H9 (cell line): ENCODE results near the gene CTNS. TPM values are rescaled to one million over a fixed set of nuclear protein-coding genes. Genes with fewer than 3 reads are reported as not detected.

Source experiments
- DNase-seq: peaks from one replicate; pipeline ENCODE4 v3.0.0-alpha.2; 2017
- H2AFZ ChIP-seq: one replicate; pipeline ENCODE4 v1.6.1; 2013; ENCODE audit warnings: mild to moderate bottlenecking, low read length, control low read depth, moderate library complexity
- H2AK5ac ChIP-seq: 2 replicates; pipeline ENCODE4 v1.6.1; 2013; ENCODE audit warnings: low read length, control low read depth, mixed read lengths; ENCODE audit not compliant: insufficient read length
- H2BK120ac ChIP-seq: one replicate; pipeline ENCODE4 v1.6.1; 2013; ENCODE audit warnings: low read depth, mild to moderate bottlenecking, low read length, control low read depth, inconsistent platforms; ENCODE audit not compliant: poor library complexity, severe bottlenecking
- H2BK12ac ChIP-seq: 2 replicates; pipeline ENCODE4 v1.6.1; 2013; ENCODE audit warnings: low read length, control low read depth, mixed read lengths, low read depth; ENCODE audit not compliant: insufficient read length
- H2BK15ac ChIP-seq: 2 replicates; pipeline ENCODE4 v1.6.1; 2013; ENCODE audit warnings: low read depth, low read length, control low read depth
- H2BK20ac ChIP-seq: one replicate; pipeline ENCODE4 v1.6.1; 2013; ENCODE audit warnings: low read depth, mild to moderate bottlenecking, low read length, control low read depth, inconsistent platforms; ENCODE audit not compliant: poor library complexity, severe bottlenecking
- H2BK5ac ChIP-seq: 2 replicates; pipeline ENCODE4 v1.6.1; 2013; ENCODE audit warnings: low read length, control low read depth, mixed read lengths; ENCODE audit not compliant: insufficient read length
- H3K14ac ChIP-seq: 2 replicates; pipeline ENCODE4 v1.6.1; 2013; ENCODE audit warnings: low read length, control low read depth; ENCODE audit not compliant: insufficient read depth
- H3K18ac ChIP-seq: 2 replicates; pipeline ENCODE4 v1.6.1; 2013; ENCODE audit warnings: low read depth, mild to moderate bottlenecking, mixed read lengths, low read length, control low read depth; ENCODE audit not compliant: insufficient read length
- H3K23ac ChIP-seq: 2 replicates; pipeline ENCODE4 v1.6.1; 2013; ENCODE audit warnings: low read length, control low read depth, mixed read lengths, low read depth; ENCODE audit not compliant: insufficient read length
- H3K23me2 ChIP-seq: 2 replicates; pipeline ENCODE4 v1.6.1; 2013; ENCODE audit warnings: low read depth, mild to moderate bottlenecking, mixed read lengths, low read length, control low read depth; ENCODE audit not compliant: insufficient read length, poor library complexity, severe bottlenecking
- H3K27ac ChIP-seq: 2 replicates; pipeline ENCODE4 v1.5.1; 2013; ENCODE audit warnings: low read length, control low read depth, mixed read lengths, low read depth; ENCODE audit not compliant: insufficient read length
- H3K27me3 ChIP-seq: 2 replicates; pipeline ENCODE4 v1.6.1; 2013; ENCODE audit warnings: low read length, control low read depth, inconsistent platforms; ENCODE audit not compliant: insufficient read depth
- H3K4ac ChIP-seq: 2 replicates; pipeline ENCODE4 v1.6.1; 2013; ENCODE audit warnings: low read depth, mild to moderate bottlenecking, control low read depth, inconsistent platforms, low read length, moderate library complexity
- H3K4me1 ChIP-seq: 2 replicates; pipeline ENCODE4 v1.6.1; 2013; ENCODE audit warnings: low read length, control low read depth, inconsistent platforms; ENCODE audit not compliant: insufficient read depth
- H3K4me2 ChIP-seq: 2 replicates; pipeline ENCODE4 v1.6.1; 2013; ENCODE audit warnings: low read length, control low read depth, mixed read lengths; ENCODE audit not compliant: insufficient read length, insufficient read depth
- H3K56ac ChIP-seq: 2 replicates; pipeline ENCODE4 v1.6.1; 2013; ENCODE audit warnings: low read depth, mild to moderate bottlenecking, mixed read lengths, low read length, control low read depth; ENCODE audit not compliant: insufficient read length
- H3K79me1 ChIP-seq: 2 replicates; pipeline ENCODE4 v1.6.1; 2013; ENCODE audit warnings: low read depth, mild to moderate bottlenecking, moderate library complexity, low read length, control low read depth, inconsistent platforms; ENCODE audit not compliant: insufficient read depth, poor library complexity, severe bottlenecking
- H3K79me2 ChIP-seq: 2 replicates; pipeline ENCODE4 v1.6.1; 2013; ENCODE audit warnings: low read length, control low read depth, inconsistent platforms; ENCODE audit not compliant: insufficient read depth
- H3K9ac ChIP-seq: 2 replicates; pipeline ENCODE4 v1.6.1; 2013; ENCODE audit warnings: low read length, control low read depth, mixed read lengths; ENCODE audit not compliant: insufficient read length; ENCODE audit errors: extremely low read depth
- H3K9me3 ChIP-seq: one replicate; pipeline ENCODE4 v1.6.1; 2013; ENCODE audit warnings: low read depth, low read length, inconsistent platforms; ENCODE audit not compliant: control insufficient read depth
- H3T11ph ChIP-seq: one replicate; pipeline ENCODE4 v1.6.1; 2013; ENCODE audit warnings: mild to moderate bottlenecking, low read length, control low read depth, inconsistent platforms
- H4K20me1 ChIP-seq: one replicate; pipeline ENCODE4 v1.6.1; 2013; ENCODE audit not compliant: control insufficient read depth, insufficient read length, insufficient read depth
- H4K5ac ChIP-seq: 2 replicates; pipeline ENCODE4 v1.6.1; 2013; ENCODE audit warnings: low read depth, mild to moderate bottlenecking, mixed read lengths, low read length, control low read depth; ENCODE audit not compliant: insufficient read length
- H4K8ac ChIP-seq: replicated peaks from 2 replicates; pipeline ENCODE4 v1.6.1; 2013; ENCODE audit warnings: low read length, control low read depth, mixed read lengths, low read depth; ENCODE audit not compliant: insufficient read length
- H4K91ac ChIP-seq: 2 replicates; pipeline ENCODE4 v1.6.1; 2013; ENCODE audit warnings: low read depth, mild to moderate bottlenecking, moderate library complexity, mixed read lengths, low read length, control low read depth; ENCODE audit not compliant: insufficient read length
- H3K27ac Mint-ChIP-seq, 3 experiments: 2 replicates in 2 of 3; 3 replicates in 1 of 3; pipeline ENCODE4 v1.8.0; 2020 to 2021; ENCODE audit warnings: mixed read lengths in 3 of 3, mild to moderate bottlenecking in 1 of 3, moderate library complexity in 1 of 3
- H3K27me3 Mint-ChIP-seq: 2 replicates; pipeline ENCODE4 v1.8.0; 2021; ENCODE audit warnings: low read depth, mild to moderate bottlenecking, moderate library complexity, mixed read lengths
- H3K36me3 Mint-ChIP-seq, 3 experiments: 2 replicates in 2 of 3; 3 replicates in 1 of 3; pipeline ENCODE4 v1.8.0; 2020 to 2021; ENCODE audit warnings: low read depth in 3 of 3, mixed read lengths in 3 of 3; ENCODE audit not compliant: insufficient read depth in 1 of 3
- H3K4me1 Mint-ChIP-seq, 2 experiments: 2 replicates each; pipeline ENCODE4 v1.8.0; 2020; ENCODE audit warnings: mixed read lengths in 2 of 2
- H3K4me3 Mint-ChIP-seq, 2 experiments: 2 replicates in 1 of 2; 3 replicates in 1 of 2; pipeline ENCODE4 v1.8.0; 2020 to 2021; ENCODE audit warnings: mild to moderate bottlenecking in 2 of 2, mixed read lengths in 2 of 2, moderate library complexity in 1 of 2
- H3K9me3 Mint-ChIP-seq, 2 experiments: 2 replicates in 1 of 2; 3 replicates in 1 of 2; pipeline ENCODE4 v1.8.0; 2020; ENCODE audit warnings: mild to moderate bottlenecking in 2 of 2, mixed read lengths in 2 of 2, moderate library complexity in 1 of 2
- CTCF ChIP-seq: fragments of 200-600 bp; sonication (generic); conservative IDR thresholded peaks from 3 replicates; pipeline ENCODE4 v1.8.0; 2021; ENCODE audit warnings: antibody characterized with exemption, mild to moderate bottlenecking
- WGBS: extraction: QIAGEN DNeasy Blood & Tissue Kit; methylation state at CpG from one replicate; pipeline ENCODE4 v1.1.7; 2013; ENCODE audit warnings: missing lambda C conversion rate, low lambda C conversion rate, mixed read lengths; ENCODE audit not compliant: insufficient read length; ENCODE audit errors: extremely low coverage; 5-methylcytosine and 5-hydroxymethylcytosine counted together
- total RNA-seq: library from RNA; stranded (reverse); gene quantifications from 2 replicates; pipeline ENCODE4 v1.2.1, GENCODE V29; 2021

Gene CTNS
- total RNA-seq, 1 experiment from 2014 or later: 12.8 TPM

- Histone ChIP-seq H2BK120ac (no peak overlapping the region), H2BK20ac (no peak overlapping the region), H2BK12ac (no peak overlapping the region), H3K27me3 (no peaks in the 10 kb centered on the region), H3K18ac (no peak overlapping the region), H2BK15ac (no peak overlapping the region), H3K56ac (no peak overlapping the region), H3K23me2 (no peaks in the 10 kb centered on the region), H2AK5ac (no peak overlapping the region), H4K8ac (no peak overlapping the region), H4K91ac (no peak overlapping the region), H3K9me3 (no peaks in the 10 kb centered on the region), H3T11ph (no peak overlapping the region), H3K4me2 (no peak overlapping the region), H3K9ac (no peak overlapping the region), H3K4ac (no peak overlapping the region), H3K23ac (no peak overlapping the region), H4K5ac (no peak overlapping the region), H3K79me2 (no peaks in the 10 kb centered on the region), H4K20me1 (no peaks in the 10 kb centered on the region), H3K14ac (no peak overlapping the region), H2BK5ac (no peak overlapping the region), H2AFZ (no peak overlapping the region), H3K79me1 (no peaks in the 10 kb centered on the region), H3K27ac (no peak overlapping the region), H3K4me1 (no peaks in the 10 kb centered on the region)
- WGBS: no CpG with 5 or more reads among the region's 14 CpGs
- no peak overlapping the region for H3K27ac Mint-ChIP-seq
- H3K4me3 Mint-ChIP-seq: no peak overlapping the region
- H3K27me3 Mint-ChIP-seq: no peaks in the 10 kb centered on the region
- DNase-seq: no peak
- no peaks in the 10 kb centered on the region for H3K4me1 Mint-ChIP-seq
- H3K36me3 Mint-ChIP-seq: peaks cover 24 to 74% (median 50%) of the 10 kb centered on the region in 3 experiments
- no peaks in the 10 kb centered on the region for H3K9me3 Mint-ChIP-seq
- no peak for TF ChIP-seq CTCF
Observed at GRCh38 chr17:3610523-3610922, 26.0 kb upstream of the CTNS start.
